Tibial artery (tissue), 4 donors: ENCODE measurements around the gene PIP4P1.

Experiments
- DNase-seq, 2 donors: peaks; one replicate each; pipeline ENCODE4 v3.0.0-alpha.2; 2019
- H3K27ac ChIP-seq, 2 donors: fragments of 200-600 bp; sonication (generic) in 1 of 2; 1 replicate in 1 of 2; 2 replicates in 1 of 2; pipeline ENCODE4 v1.5.1; 2018 to 2019; ENCODE audit warnings: mild to moderate bottlenecking in 1 of 2
- H3K27me3 ChIP-seq, 2 donors: fragments of 200-600 bp; sonication (generic) in 1 of 2; one replicate each; pipeline versions ENCODE4 v1.5.1 to v1.6.0; 2016 to 2019
- H3K36me3 ChIP-seq, 3 donors: fragments of 200-600 bp; sonication (generic) in 2 of 3; one replicate each; pipeline ENCODE4 v1.5.1; 2016 to 2019; ENCODE audit warnings: mild to moderate bottlenecking in 2 of 3
- H3K4me1 ChIP-seq, 4 donors: fragments of 200-600 bp; sonication (generic) in 2 of 4; 1 replicate in 3 of 4; 2 replicates in 1 of 4; pipeline ENCODE4 v1.5.1; 2016 to 2019
- H3K4me3 ChIP-seq, 2 donors: fragments of 200-600 bp; sonication (generic) in 1 of 2; 1 replicate in 1 of 2; 2 replicates in 1 of 2; pipeline ENCODE4 v1.5.1; 2018 to 2019; ENCODE audit warnings: mild to moderate bottlenecking in 2 of 2
- H3K9me3 ChIP-seq, 3 donors: fragments of 200-600 bp; sonication (generic) in 1 of 3; one replicate each; pipeline ENCODE4 v1.5.1; 2016 to 2019
- intact Hi-C: fragments of 100-400 bp; cut with DNase I; formaldehyde crosslinking; loops from one replicate; pipeline ENCODE4 v1.15.0; 2023; ENCODE audit warnings: low total_unique reads
- TF ChIP-seq, protein P1 (sequence below), 2 experiments: fragments of 200-600 bp in 1 of 2; fragments of 450-650 bp in 1 of 2; IDR thresholded peaks; one replicate each; pipeline ENCODE4 v1.5.1; 2017 to 2019; ENCODE audit warnings: antibody characterized with exemption in 2 of 2, mild to moderate bottlenecking in 1 of 2, moderate library complexity in 1 of 2

PIP4P1 gene

DNA sequence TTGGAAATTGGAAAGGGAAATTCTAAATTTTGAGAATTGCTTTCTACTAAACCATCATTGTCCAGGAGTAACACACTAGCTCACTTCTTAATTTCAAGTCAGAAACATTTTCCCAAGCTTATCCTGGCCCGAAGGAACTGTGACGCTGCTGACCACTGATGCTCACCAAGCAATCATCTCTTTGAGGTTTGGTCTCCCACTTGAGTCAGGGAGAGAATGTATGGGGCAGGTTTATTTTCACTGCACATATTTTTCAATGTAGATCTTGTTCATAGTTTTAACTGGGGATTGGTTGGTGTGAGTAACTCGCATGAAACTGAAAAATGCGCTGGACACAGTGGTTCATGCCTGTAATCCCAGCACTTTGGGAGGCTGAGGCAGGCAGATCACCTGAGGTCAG lies 31.3 kb upstream of the PIP4P1 start:
- TF ChIP-seq, protein P1, sequence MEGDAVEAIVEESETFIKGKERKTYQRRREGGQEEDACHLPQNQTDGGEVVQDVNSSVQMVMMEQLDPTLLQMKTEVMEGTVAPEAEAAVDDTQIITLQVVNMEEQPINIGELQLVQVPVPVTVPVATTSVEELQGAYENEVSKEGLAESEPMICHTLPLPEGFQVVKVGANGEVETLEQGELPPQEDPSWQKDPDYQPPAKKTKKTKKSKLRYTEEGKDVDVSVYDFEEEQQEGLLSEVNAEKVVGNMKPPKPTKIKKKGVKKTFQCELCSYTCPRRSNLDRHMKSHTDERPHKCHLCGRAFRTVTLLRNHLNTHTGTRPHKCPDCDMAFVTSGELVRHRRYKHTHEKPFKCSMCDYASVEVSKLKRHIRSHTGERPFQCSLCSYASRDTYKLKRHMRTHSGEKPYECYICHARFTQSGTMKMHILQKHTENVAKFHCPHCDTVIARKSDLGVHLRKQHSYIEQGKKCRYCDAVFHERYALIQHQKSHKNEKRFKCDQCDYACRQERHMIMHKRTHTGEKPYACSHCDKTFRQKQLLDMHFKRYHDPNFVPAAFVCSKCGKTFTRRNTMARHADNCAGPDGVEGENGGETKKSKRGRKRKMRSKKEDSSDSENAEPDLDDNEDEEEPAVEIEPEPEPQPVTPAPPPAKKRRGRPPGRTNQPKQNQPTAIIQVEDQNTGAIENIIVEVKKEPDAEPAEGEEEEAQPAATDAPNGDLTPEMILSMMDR (IDR thresholded peaks at IDR 0.05) = no peak
- H3K27me3 ChIP-seq = peaks cover 0 to 4% of the 10 kb centered on the region in 2 donors

DNA sequence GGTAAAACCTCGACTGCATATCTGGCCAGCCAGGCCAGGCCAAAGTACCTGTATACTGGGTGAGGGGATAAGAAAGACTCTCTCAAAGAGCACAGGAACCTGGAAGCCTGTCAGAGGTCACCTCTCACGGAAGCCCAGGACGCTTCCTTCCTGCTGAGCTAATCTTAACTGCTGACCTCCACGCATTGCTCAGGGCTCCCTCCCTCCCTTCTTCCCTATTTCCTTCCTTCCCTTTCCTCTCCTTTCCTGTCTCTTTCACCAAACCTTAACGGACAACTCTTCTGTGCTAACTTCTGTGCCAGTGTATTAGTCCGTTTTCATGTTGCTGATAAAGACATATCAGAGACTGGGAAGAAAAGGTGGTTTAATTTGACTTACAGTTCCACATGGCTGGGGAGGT lies 29.3 kb upstream of the PIP4P1 start:
- Histone ChIP-seq H3K27me3 (peaks cover 0 to 8% of the 10 kb centered on the region in 2 donors), H3K4me1 (no peaks in the 10 kb centered on the region), H3K4me3 (no peak overlapping the region), H3K9me3 (no peaks in the 10 kb centered on the region), H3K36me3 (no peaks in the 10 kb centered on the region), H3K27ac (no peak overlapping the region)
- no peak for DNase-seq
- TF ChIP-seq, protein P1 (IDR thresholded peaks at IDR 0.05) = no peak
- intact Hi-C loops = loop anchor here (10.0 kb wide), 1 partner anchor 794 kb away; the partner anchor contains the start of gene RPGRIP1

More for the DNA sequence above, 31.3 kb upstream of the PIP4P1 start:
- H3K4me1 ChIP-seq = no peaks in the 10 kb centered on the region
- intact Hi-C loops = loop anchor here (10.0 kb wide), 1 partner anchor 792 kb away; the partner anchor contains the start of gene RPGRIP1
- no peaks in the 10 kb centered on the region for H3K9me3 ChIP-seq
- no peak for DNase-seq
- H3K27ac ChIP-seq = no peak overlapping the region
- H3K4me3 ChIP-seq = no peak overlapping the region
- H3K36me3 ChIP-seq = no peaks in the 10 kb centered on the region

DNA sequence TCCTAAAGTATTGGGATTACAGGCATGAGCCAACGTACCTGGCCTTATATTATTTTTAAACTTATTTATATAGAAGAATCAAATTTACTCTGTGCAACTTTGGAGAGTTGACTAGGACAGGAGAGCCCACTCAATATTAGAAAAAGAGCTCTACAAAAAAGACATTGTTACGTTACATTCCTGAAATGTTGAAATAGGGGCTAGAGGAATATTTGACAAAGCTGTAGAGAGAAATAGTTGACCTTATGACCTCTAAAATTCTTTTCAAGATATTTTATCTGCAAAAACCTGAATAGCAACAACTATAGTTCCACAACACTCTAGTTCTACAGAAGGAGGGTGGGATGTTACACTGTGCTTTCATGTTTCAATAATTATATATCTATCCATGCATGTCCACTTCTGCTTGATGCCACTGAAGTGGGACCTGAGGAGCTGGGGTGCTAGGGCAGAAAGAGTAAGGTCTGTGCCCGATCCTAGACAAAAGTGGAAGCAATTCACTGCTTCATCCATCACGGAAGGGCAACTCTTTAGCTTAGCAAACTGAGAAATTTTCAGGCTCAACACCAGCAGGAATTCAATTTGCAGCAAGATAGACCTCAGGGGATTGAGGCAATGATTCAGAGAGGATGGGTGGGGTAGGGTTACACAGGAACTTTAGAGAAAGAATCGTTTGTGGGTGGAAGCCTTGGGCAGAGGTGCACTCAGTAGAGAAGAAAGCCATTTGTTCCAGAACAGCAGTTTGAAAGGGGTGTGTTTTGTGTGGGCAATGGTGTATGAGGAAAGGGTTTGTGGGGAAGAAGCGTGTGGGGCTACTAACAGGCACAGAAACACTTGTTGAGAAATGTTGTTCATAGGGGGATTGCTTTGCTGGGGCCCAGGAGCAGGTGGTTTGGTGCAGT lies 28.1 kb upstream of the PIP4P1 start:
- Histone ChIP-seq H3K36me3 (no peaks in the 10 kb centered on the region), H3K4me3 (no peak overlapping the region), H3K27me3 (peaks cover 0 to 8% of the 10 kb centered on the region in 2 donors), H3K9me3 (no peaks in the 10 kb centered on the region), H3K4me1 (no peaks in the 10 kb centered on the region), H3K27ac (no peak overlapping the region)
- no peak for DNase-seq
- TF ChIP-seq, protein P1 (IDR thresholded peaks at IDR 0.05) = no peak
- intact Hi-C loops = no loop called here

DNA sequence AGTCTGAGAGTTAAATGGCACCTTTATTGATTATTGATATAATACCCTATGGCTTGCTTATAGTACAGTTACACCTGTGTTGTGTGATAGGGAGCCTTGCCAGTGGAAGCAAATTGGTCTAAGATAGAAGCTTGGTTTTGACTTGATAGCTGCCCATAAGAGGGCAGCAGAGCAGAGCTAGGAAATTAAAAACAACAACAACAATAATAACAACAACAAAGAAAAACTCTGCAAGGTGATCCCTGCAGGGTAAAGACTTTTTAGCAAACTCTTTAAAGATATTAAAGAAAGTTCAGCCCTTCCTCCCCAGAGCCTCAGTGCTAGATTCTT lies 26.1 kb upstream of the PIP4P1 start:
- H3K4me3 ChIP-seq = no peak overlapping the region
- H3K36me3 ChIP-seq = no peaks in the 10 kb centered on the region
- TF ChIP-seq, protein P1 (IDR thresholded peaks at IDR 0.05) = no peak
- H3K27ac ChIP-seq = no peak overlapping the region
- peaks cover 0 to 8% of the 10 kb centered on the region in 2 donors for H3K27me3 ChIP-seq
- DNase-seq = no peak
- no peaks in the 10 kb centered on the region for H3K9me3 ChIP-seq
- intact Hi-C loops = no loop called here
- H3K4me1 ChIP-seq = no peaks in the 10 kb centered on the region

DNA sequence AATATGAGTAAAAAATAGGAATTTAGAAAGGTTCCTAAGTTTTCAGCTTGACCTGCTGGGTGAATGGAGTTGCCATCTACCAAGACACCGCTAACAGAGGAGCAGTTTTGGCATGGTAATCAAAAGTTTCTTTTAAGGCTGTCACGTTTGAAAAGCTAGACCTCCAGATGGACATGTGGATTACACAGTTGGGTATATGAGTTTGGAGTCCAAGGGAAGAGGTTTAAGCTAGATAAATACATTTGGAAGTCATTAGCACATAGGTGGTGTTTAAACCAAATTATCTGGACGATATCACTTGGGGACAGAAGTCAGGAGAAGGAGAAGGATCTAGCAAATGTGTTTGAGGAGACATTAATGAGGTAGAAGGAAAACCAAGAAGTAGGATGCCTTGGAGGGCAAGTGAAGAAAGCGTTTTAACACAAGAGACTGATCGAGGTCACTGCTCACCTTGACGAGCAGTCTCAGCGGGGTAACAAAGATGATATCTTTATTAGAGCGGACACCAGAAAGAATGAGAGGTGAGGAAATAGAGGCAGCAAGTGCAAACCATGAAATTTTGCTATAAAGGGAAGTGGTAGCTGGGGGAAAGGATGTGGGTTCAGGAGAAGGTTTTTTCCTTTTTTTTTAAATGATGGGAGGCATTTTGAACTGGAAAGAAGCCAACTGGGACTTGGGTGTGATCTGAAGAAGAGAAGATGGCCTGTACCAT lies 25.6 kb upstream of the PIP4P1 start:
- no peak overlapping the region for H3K27ac ChIP-seq
- intact Hi-C loops = no loop called here
- no peak for DNase-seq
- peaks cover 0 to 8% of the 10 kb centered on the region in 2 donors for H3K27me3 ChIP-seq
- TF ChIP-seq, protein P1 (IDR thresholded peaks at IDR 0.05) = no peak
- no peaks in the 10 kb centered on the region for H3K4me1 ChIP-seq
- no peaks in the 10 kb centered on the region for H3K36me3 ChIP-seq
- no peaks in the 10 kb centered on the region for H3K9me3 ChIP-seq
- H3K4me3 ChIP-seq = no peak overlapping the region
